Measurements from ENCODE around the gene LDHA. TPM values are rescaled to one million over a fixed set of nuclear protein-coding genes. Genes with fewer than 3 reads are reported as not detected.

Gene LDHA
- total RNA-seq, 4 donors from 2014 or later, result 438 to 724 (median 616) TPM

GRCh38 chr11:18369398-18369797 is 25.0 kb upstream of the LDHA start:
- no peak overlapping the region for H3K4me3 ChIP-seq
- TF ChIP-seq POLR2AphosphoS5 (IDR thresholded peaks at IDR 0.05), result no peak
- no peak for TF ChIP-seq EP300 (IDR thresholded peaks at IDR 0.05)
- no peak for TF ChIP-seq POLR2A (IDR thresholded peaks at IDR 0.05)
- no peak for TF ChIP-seq CTCF (IDR thresholded peaks at IDR 0.05)
- DNase-seq (ENCODE audit: low spot score in 2 of 2), result no peak
- 57% methylated on average over 2 of the region's 2 CpGs for WGBS
- H3K36me3 ChIP-seq, result peaks cover 23% of the 10 kb centered on the region
- no peaks in the 10 kb centered on the region for H3K4me1 ChIP-seq
- no peaks in the 10 kb centered on the region for H3K27me3 ChIP-seq
- no peak overlapping the region for H3K27ac ChIP-seq
- H3K9me3 ChIP-seq, result no peaks in the 10 kb centered on the region

GRCh38 chr11:18371279-18371678 is 23.1 kb upstream of the LDHA start:
- H3K27me3 ChIP-seq, result no peaks in the 10 kb centered on the region
- no peak overlapping the region for H3K27ac ChIP-seq
- peaks cover 9% of the 10 kb centered on the region for H3K36me3 ChIP-seq
- WGBS, result 94% methylated on average over 2 of the region's 2 CpGs
- no peak for DNase-seq (ENCODE audit: low spot score in 2 of 2)
- no peak overlapping the region for H3K4me3 ChIP-seq
- no peaks in the 10 kb centered on the region for H3K4me1 ChIP-seq
- H3K9me3 ChIP-seq, result no peaks in the 10 kb centered on the region
- TF ChIP-seq POLR2AphosphoS5 (IDR thresholded peaks at IDR 0.05), result no peak
- TF ChIP-seq CTCF (IDR thresholded peaks at IDR 0.05), result no peak
- TF ChIP-seq EP300 (IDR thresholded peaks at IDR 0.05), result no peak
- TF ChIP-seq POLR2A (IDR thresholded peaks at IDR 0.05), result no peak

- Histone ChIP-seq H3K4me3 (no peak overlapping the region), H3K27me3 (no peaks in the 10 kb centered on the region), H3K36me3 (peaks cover 3% of the 10 kb centered on the region), H3K4me1 (no peaks in the 10 kb centered on the region), H3K27ac (no peak overlapping the region), H3K9me3 (no peaks in the 10 kb centered on the region)
- no peak for DNase-seq (ENCODE audit: low spot score in 2 of 2)
- WGBS, result 86% methylated on average over 2 of the region's 2 CpGs
- TF ChIP-seq POLR2A (IDR thresholded peaks at IDR 0.05), result no peak
- no peak for TF ChIP-seq POLR2AphosphoS5 (IDR thresholded peaks at IDR 0.05)
- TF ChIP-seq CTCF (IDR thresholded peaks at IDR 0.05), result no peak
- TF ChIP-seq EP300 (IDR thresholded peaks at IDR 0.05), result no peak
These were observed 22.2 kb upstream of the LDHA start for GRCh38 chr11:18372201-18372600.

GRCh38 chr11:18374956-18375355 is 19.4 kb upstream of the LDHA start:
- DNase-seq (ENCODE audit: low spot score in 2 of 2), result no peak
- no peak overlapping the region for H3K27ac ChIP-seq
- 85% methylated on average over 2 of the region's 2 CpGs for WGBS
- no peak overlapping the region for H3K4me3 ChIP-seq
- no peaks in the 10 kb centered on the region for H3K4me1 ChIP-seq
- H3K36me3 ChIP-seq, result no peaks in the 10 kb centered on the region
- no peaks in the 10 kb centered on the region for H3K9me3 ChIP-seq
- TF ChIP-seq POLR2A (IDR thresholded peaks at IDR 0.05) (no peak), EP300 (IDR thresholded peaks at IDR 0.05) (no peak), POLR2AphosphoS5 (IDR thresholded peaks at IDR 0.05) (no peak), CTCF (IDR thresholded peaks at IDR 0.05) (no peak)
- H3K27me3 ChIP-seq, result no peaks in the 10 kb centered on the region

GRCh38 chr11:18375941-18376340 is 18.4 kb upstream of the LDHA start:
- Histone ChIP-seq H3K27ac (no peak overlapping the region), H3K36me3 (no peaks in the 10 kb centered on the region), H3K4me3 (no peak overlapping the region), H3K27me3 (no peaks in the 10 kb centered on the region), H3K9me3 (no peaks in the 10 kb centered on the region), H3K4me1 (no peaks in the 10 kb centered on the region)
- WGBS, result 94% methylated on average over 1 of the region's 1 CpG
- DNase-seq (ENCODE audit: low spot score in 2 of 2), result no peak
- TF ChIP-seq CTCF (IDR thresholded peaks at IDR 0.05) (no peak), POLR2AphosphoS5 (IDR thresholded peaks at IDR 0.05) (no peak), EP300 (IDR thresholded peaks at IDR 0.05) (no peak), POLR2A (IDR thresholded peaks at IDR 0.05) (no peak)

All from suprapubic skin (tissue), 4 donors.